Smooth muscle cell (in vitro differentiated cells): Measurements from ENCODE around the gene SH3D19. TPM values are rescaled to one million over a fixed set of nuclear protein-coding genes. Genes with fewer than 3 reads are reported as not detected.
A peak's percentile ranks its signal among the peaks of the same experiment; 100 is the strongest.
"Not testable (repeated sequence)": the region's sequence is repeated elsewhere in the genome, so short reads cannot be mapped to it uniquely, and the experiment has no call there.

ENCODE experiments used
- DNase-seq: peaks from one replicate; lab custom pipeline; 2025; ENCODE audit not compliant: unreplicated experiment; lab: John Stamatoyannopoulos, UW
- H2AFZ ChIP-seq: fragments of 200-600 bp; sonication (generic); 2 replicates; pipeline ENCODE4 v1.6.0; 2016; ENCODE audit warnings: antibody characterized with exemption, low read depth, mild to moderate bottlenecking
- H3F3A ChIP-seq: fragments of 200-600 bp; sonication (generic); 2 replicates; pipeline ENCODE4 v1.6.0; 2017; ENCODE audit warnings: antibody characterized with exemption, low read depth
- H3K27ac ChIP-seq: fragments of 200-600 bp; sonication (generic); 2 replicates; pipeline ENCODE4 v1.5.1; 2016; ENCODE audit warnings: low read depth, mild to moderate bottlenecking
- H3K27me3 ChIP-seq: fragments of 200-600 bp; sonication (generic); 2 replicates; pipeline ENCODE4 v1.6.1; 2016; ENCODE audit warnings: low read depth, mild to moderate bottlenecking
- H3K36me3 ChIP-seq: fragments of 200-600 bp; sonication (generic); 2 replicates; pipeline ENCODE4 v1.5.1; 2016; ENCODE audit warnings: low read depth
- H3K4me1 ChIP-seq: fragments of 200-600 bp; sonication (generic); 2 replicates; pipeline ENCODE4 v1.5.1; 2016; ENCODE audit warnings: low read depth
- H3K4me2 ChIP-seq: fragments of 200-600 bp; sonication (generic); 2 replicates; pipeline ENCODE4 v1.6.0; 2016; ENCODE audit warnings: mild to moderate bottlenecking
- H3K4me3 ChIP-seq: fragments of 200-600 bp; sonication (generic); 2 replicates; pipeline ENCODE4 v1.5.1; 2016; ENCODE audit warnings: mild to moderate bottlenecking
- H3K79me2 ChIP-seq: fragments of 200-600 bp; sonication (generic); 2 replicates; pipeline ENCODE4 v1.6.0; 2016; ENCODE audit warnings: low read depth, mild to moderate bottlenecking
- H3K9ac ChIP-seq: fragments of 200-600 bp; sonication (generic); 2 replicates; pipeline ENCODE4 v1.6.0; 2016; ENCODE audit warnings: low read depth
- H3K9me3 ChIP-seq: fragments of 200-600 bp; sonication (generic); replicated peaks from 2 replicates; pipeline ENCODE4 v1.5.1; 2016; ENCODE audit warnings: low read depth
- H4K20me1 ChIP-seq: fragments of 200-600 bp; sonication (generic); 2 replicates; pipeline ENCODE4 v1.6.0; 2016; ENCODE audit warnings: low read depth
- CTCF ChIP-seq: fragments of 200-600 bp; sonication (generic); IDR thresholded peaks from 2 replicates; pipeline ENCODE4 v1.5.1; 2017; ENCODE audit warnings: borderline replicate concordance, mild to moderate bottlenecking, antibody characterized with exemption; ENCODE audit not compliant: insufficient read depth, poor library complexity, severe bottlenecking
- WGBS: methylation state at CpG from one replicate; pipeline ENCODE4 v1.1.7; 2016; ENCODE audit warnings: low lambda C conversion rate; 5-methylcytosine and 5-hydroxymethylcytosine counted together
- polyA plus RNA-seq: library from polyadenylated mRNA; unstranded; fragments of >200 nt; fragmentation: Nextera tagmentation; extraction: Ambion mirVana; gene quantifications from 2 replicates; pipeline ENCODE4 v1.2.1, GENCODE V29; 2016
- total RNA-seq: library from RNA; depleted of rRNA; stranded (reverse); fragments of >200 nt; gene quantifications from 2 replicates; pipeline ENCODE4 v1.2.3, GENCODE V29; 2014

Gene SH3D19
- total and polyA plus RNA-seq, 2 experiments from 2014 or later, result 7.9 to 20.3 TPM

GRCh38 chr4:151324124-151324751 lies 1.2 kb downstream of the SH3D19 start:
- no peaks in the 10 kb centered on the region for H3K27me3 ChIP-seq
- H3K4me2 ChIP-seq, result peak overlapping the region; percentile 100
- peaks cover 16% of the 10 kb centered on the region for H3F3A ChIP-seq
- no peak for TF ChIP-seq CTCF
- H3K36me3 ChIP-seq, result no peaks in the 10 kb centered on the region
- H3K4me3 ChIP-seq, result peak overlapping the region; percentile 65
- WGBS, result 15% methylated on average over 12 of the region's 12 CpGs
- no peaks in the 10 kb centered on the region for H4K20me1 ChIP-seq
- no peaks in the 10 kb centered on the region for H3K9me3 ChIP-seq
- DNase-seq, result no peak
- H2AFZ ChIP-seq, result no peak overlapping the region
- peak overlapping the region; percentile 76 for H3K27ac ChIP-seq
- peak overlapping the region; percentile 66 for H3K9ac ChIP-seq
- peaks cover 15% of the 10 kb centered on the region for H3K4me1 ChIP-seq
- peaks cover 25% of the 10 kb centered on the region for H3K79me2 ChIP-seq

GRCh38 chr4:151323667-151324066 lies 1.7 kb downstream of the SH3D19 start:
- Histone ChIP-seq H3K4me1 (peaks cover 15% of the 10 kb centered on the region), H3F3A (peaks cover 16% of the 10 kb centered on the region), H3K27ac (peak overlapping the region; percentile 76), H3K79me2 (peaks cover 29% of the 10 kb centered on the region), H3K36me3 (no peaks in the 10 kb centered on the region), H3K9me3 (no peaks in the 10 kb centered on the region), H3K4me3 (peak overlapping the region; percentile 65), H3K4me2 (peak overlapping the region; percentile 100), H4K20me1 (no peaks in the 10 kb centered on the region), H3K9ac (no peak overlapping the region), H3K27me3 (no peaks in the 10 kb centered on the region), H2AFZ (no peak overlapping the region)
- no peak for DNase-seq
- TF ChIP-seq CTCF, result no peak
- 67% methylated on average over 1 of the region's 1 CpG for whole genome bisulfite sequencing

GRCh38 chr4:151322570-151322969 lies 2.8 kb downstream of the SH3D19 start:
- Histone ChIP-seq H3K4me1 (peaks cover 15% of the 10 kb centered on the region), H2AFZ (no peak overlapping the region), H3K4me2 (peak overlapping the region; percentile 100), H3K9ac (no peak overlapping the region), H4K20me1 (no peaks in the 10 kb centered on the region), H3K4me3 (peak overlapping the region; percentile 65), H3K9me3 (no peaks in the 10 kb centered on the region), H3K79me2 (peaks cover 34% of the 10 kb centered on the region), H3K27ac (peak overlapping the region; percentile 76), H3K27me3 (no peaks in the 10 kb centered on the region), H3K36me3 (no peaks in the 10 kb centered on the region), H3F3A (peaks cover 16% of the 10 kb centered on the region)
- no peak for TF ChIP-seq CTCF
- no peak for DNase-seq

GRCh38 chr4:151322161-151322560 lies 3.2 kb downstream of the SH3D19 start:
- 95% methylated on average over 4 of the region's 4 CpGs for WGBS
- not testable (repeated sequence) for H3K27ac ChIP-seq
- peak overlapping the region; percentile 65 for H3K4me3 ChIP-seq

More at GRCh38 chr4:151322161-151322560, 3.2 kb downstream of the SH3D19 start:
- not testable (repeated sequence) for H3K9ac ChIP-seq, H4K20me1 ChIP-seq, DNase-seq, H2AFZ ChIP-seq, H3K9me3 ChIP-seq, H3K27me3 ChIP-seq, H3K36me3 ChIP-seq, H3K4me2 ChIP-seq
- Histone ChIP-seq H3F3A (peaks cover 16% of the 10 kb centered on the region), H3K79me2 (peaks cover 34% of the 10 kb centered on the region), H3K4me1 (peaks cover 15% of the 10 kb centered on the region)
